ENCODE measurements around the gene JARID2. TPM values are rescaled to one million over a fixed set of nuclear protein-coding genes. Genes with fewer than 3 reads are reported as not detected.
A peak's percentile ranks its signal among the peaks of the same experiment; 100 is the strongest.

Gene JARID2
- total RNA-seq, 1 donor from 2014 or later: 43.9 TPM

DNA sequence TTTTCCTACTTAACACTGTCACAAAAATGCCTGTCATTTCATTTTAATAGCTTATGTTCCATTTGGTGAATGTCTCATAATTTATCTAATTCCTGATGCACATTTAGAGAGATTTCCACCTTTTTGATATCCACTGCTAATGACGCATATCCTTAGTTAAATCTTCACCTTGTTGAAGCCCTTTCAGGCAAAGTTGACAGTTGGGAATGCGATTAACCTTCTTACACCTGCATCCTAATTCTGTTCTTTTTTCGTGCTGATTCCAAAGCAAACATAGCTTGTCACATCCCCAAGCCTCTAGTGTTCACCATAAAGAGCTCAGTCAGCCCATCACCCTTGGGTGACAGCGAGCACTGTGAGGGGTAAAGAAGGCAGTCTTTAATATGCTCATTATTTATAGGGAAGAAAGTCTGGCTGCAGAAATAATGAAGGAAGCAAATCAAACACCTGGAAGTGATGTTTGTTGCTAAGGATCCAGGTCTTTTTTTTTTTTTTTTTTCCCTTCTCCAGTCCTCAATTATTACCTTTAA lies 211.3 kb downstream of the JARID2 start:
- peaks cover 41% of the 10 kb centered on the region for H3K4me1 Mint-ChIP-seq (ENCODE audit: unreplicated experiment)
- no peak for DNase-seq (ENCODE audit: extremely low spot score, unreplicated experiment)

DNA sequence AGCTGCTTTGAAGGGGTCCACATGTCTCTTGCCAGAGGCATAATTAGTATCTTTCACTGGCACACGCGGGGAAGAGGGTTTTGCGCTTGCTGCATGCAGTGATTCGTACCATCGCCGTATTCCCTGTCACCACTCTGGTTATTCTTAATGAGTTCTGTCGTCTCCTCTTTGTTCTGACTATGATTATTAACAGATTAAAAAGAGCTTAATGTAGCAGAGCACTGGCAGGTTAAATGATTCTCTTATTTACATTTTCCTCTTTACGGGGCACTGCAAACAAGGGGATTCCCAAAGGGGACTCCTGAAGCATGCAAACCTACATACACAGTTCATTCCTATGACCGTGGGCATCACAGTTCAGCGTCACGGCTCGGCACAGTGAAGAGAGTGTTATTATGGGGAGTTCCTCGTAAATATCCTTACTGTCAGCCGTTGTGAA lies 212.2 kb downstream of the JARID2 start:
- Mint-ChIP-seq H3K4me1 (ENCODE audit: unreplicated experiment) (peaks cover 49% of the 10 kb centered on the region), H3K9me3 (no peaks in the 10 kb centered on the region), H3K27me3 (no peaks in the 10 kb centered on the region), H3K27ac (peak overlapping the region; percentile 39), H3K4me3 (peak overlapping the region; percentile 41), H3K36me3 (peaks cover 25% of the 10 kb centered on the region)
- no peak for DNase-seq (ENCODE audit: extremely low spot score, unreplicated experiment)
- TF ChIP-seq, protein P1, sequence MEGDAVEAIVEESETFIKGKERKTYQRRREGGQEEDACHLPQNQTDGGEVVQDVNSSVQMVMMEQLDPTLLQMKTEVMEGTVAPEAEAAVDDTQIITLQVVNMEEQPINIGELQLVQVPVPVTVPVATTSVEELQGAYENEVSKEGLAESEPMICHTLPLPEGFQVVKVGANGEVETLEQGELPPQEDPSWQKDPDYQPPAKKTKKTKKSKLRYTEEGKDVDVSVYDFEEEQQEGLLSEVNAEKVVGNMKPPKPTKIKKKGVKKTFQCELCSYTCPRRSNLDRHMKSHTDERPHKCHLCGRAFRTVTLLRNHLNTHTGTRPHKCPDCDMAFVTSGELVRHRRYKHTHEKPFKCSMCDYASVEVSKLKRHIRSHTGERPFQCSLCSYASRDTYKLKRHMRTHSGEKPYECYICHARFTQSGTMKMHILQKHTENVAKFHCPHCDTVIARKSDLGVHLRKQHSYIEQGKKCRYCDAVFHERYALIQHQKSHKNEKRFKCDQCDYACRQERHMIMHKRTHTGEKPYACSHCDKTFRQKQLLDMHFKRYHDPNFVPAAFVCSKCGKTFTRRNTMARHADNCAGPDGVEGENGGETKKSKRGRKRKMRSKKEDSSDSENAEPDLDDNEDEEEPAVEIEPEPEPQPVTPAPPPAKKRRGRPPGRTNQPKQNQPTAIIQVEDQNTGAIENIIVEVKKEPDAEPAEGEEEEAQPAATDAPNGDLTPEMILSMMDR (conservative IDR thresholded peaks at IDR 0.05): no peak

More for the DNA sequence above, 211.3 kb downstream of the JARID2 start:
- Mint-ChIP-seq H3K9me3 (no peaks in the 10 kb centered on the region), H3K27ac (no peak overlapping the region), H3K36me3 (peaks cover 27% of the 10 kb centered on the region), H3K27me3 (no peaks in the 10 kb centered on the region), H3K4me3 (peak overlapping the region; percentile 29)
- TF ChIP-seq, protein P1 (conservative IDR thresholded peaks at IDR 0.05): no peak

DNA sequence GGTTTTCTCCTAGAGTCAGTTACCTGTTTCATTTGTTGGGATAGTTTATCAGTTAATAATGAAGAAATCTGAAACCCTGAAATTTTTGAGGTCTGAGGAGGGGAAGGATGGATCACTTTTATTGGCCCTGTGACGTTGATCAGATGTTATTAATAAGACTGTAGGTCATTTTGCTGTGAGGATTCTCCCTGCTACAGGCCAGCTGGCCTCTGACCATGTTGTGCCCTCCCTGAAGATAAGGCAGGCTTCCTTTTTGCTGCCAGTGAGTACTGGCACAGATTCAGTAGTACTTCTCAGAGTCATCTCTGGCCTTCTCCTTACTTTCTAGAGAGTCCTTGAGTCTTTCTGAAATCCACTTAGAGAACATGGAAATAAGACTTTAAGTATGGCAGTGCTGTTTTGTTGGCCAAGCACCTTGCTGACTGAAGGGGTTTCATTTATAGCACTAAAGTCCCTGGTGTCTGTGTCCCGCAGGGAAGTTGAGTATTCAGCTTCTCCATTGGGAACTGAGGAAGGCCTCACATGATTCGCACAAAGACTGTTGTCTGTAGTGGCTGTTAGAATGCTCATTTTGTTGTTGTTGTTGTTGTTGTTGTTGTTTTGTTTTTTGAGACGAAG lies 214.3 kb downstream of the JARID2 start:
- H3K36me3 Mint-ChIP-seq: peaks cover 19% of the 10 kb centered on the region
- TF ChIP-seq, protein P1 (conservative IDR thresholded peaks at IDR 0.05): no peak
- H3K4me3 Mint-ChIP-seq: no peak overlapping the region
- H3K27ac Mint-ChIP-seq: no peak overlapping the region
- no peaks in the 10 kb centered on the region for H3K9me3 Mint-ChIP-seq
- H3K4me1 Mint-ChIP-seq (ENCODE audit: unreplicated experiment): peaks cover 55% of the 10 kb centered on the region
- no peak for DNase-seq (ENCODE audit: extremely low spot score, unreplicated experiment)
- no peaks in the 10 kb centered on the region for H3K27me3 Mint-ChIP-seq

DNA sequence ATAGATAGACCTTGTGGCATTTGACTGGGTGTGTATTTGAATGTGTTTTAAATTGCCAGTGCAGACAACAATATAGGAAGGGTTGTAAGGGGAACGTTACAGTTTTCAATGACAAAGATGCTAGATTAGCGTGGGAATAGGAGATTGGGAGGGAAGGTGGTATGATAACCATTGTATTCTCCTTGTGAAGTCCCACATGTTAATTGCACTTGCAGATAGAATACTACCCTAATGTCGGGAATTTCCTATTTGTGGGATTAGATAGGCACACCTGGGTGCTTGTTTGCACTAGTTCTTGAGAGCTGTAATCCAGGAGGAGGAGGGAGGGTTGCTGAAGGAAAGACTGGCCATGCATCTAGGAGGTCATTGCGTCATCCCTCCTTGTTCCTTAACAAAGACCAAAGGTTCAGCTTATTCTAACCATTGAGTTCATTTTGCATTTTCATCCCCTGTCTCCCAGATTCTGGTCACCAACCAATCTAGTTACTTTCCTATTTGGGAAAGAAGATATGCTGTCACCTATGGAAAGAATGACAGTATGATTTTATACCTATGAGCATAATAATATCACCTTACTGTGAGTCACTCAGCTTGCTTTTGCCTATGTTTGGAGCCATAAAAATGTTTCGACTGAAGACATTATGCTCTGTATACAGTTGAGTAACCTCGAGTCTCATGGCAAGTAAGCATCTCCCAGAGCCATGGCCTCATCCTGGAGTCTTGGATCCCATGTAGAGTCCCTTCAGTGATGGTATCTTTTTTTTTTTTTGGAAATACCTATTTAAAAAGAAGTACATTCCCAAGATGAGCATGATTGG lies 215.5 kb downstream of the JARID2 start:
- TF ChIP-seq, protein P1 (conservative IDR thresholded peaks at IDR 0.05): no peak
- DNase-seq (ENCODE audit: extremely low spot score, unreplicated experiment): no peak
- Mint-ChIP-seq H3K4me1 (ENCODE audit: unreplicated experiment) (peaks cover 50% of the 10 kb centered on the region), H3K9me3 (no peaks in the 10 kb centered on the region), H3K4me3 (no peak overlapping the region), H3K27ac (no peak overlapping the region), H3K36me3 (peaks cover 15% of the 10 kb centered on the region), H3K27me3 (no peaks in the 10 kb centered on the region)

DNA sequence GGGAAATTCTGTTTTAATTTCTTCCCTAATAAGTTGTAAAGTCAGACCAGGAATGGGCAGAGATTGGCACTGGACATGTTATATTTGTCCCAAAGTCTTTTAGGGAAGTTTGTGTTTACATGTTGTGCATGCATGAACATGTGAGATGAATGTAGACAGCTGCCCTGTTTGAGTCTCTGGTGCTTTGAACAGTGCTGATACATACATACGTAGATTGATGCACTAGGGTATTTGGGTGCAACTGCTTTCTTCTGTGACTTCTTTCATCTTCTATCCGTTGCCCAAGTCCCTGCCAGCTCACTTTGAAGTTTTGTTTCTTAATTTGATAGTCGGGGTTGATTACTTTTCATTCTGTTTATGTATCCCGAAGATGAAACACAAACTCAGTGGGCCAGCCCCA lies 216.4 kb downstream of the JARID2 start:
- peaks cover 44% of the 10 kb centered on the region for H3K4me1 Mint-ChIP-seq (ENCODE audit: unreplicated experiment)
- TF ChIP-seq, protein P1 (conservative IDR thresholded peaks at IDR 0.05): no peak
- no peak overlapping the region for H3K27ac Mint-ChIP-seq
- no peak overlapping the region for H3K4me3 Mint-ChIP-seq
- H3K27me3 Mint-ChIP-seq: no peaks in the 10 kb centered on the region
- peaks cover 19% of the 10 kb centered on the region for H3K36me3 Mint-ChIP-seq
- no peaks in the 10 kb centered on the region for H3K9me3 Mint-ChIP-seq
- DNase-seq (ENCODE audit: extremely low spot score, unreplicated experiment): no peak
